NCI-H128 (cell line): ENCODE results near the gene PEMT.

ENCODE experiments used
- DNase-seq: peaks from one replicate; lab custom pipeline; 2025; ENCODE audit not compliant: unreplicated experiment; lab: John Stamatoyannopoulos, UW

The PEMT gene

GRCh38 chr17:17554266-17554665 is 37.2 kb downstream of the PEMT start:
- no peak for DNase-seq

GRCh38 chr17:17553217-17554195 is 38.0 kb downstream of the PEMT start:
- no peak for DNase-seq

- DNase-seq = no peak
These were observed 38.9 kb downstream of the PEMT start for GRCh38 chr17:17552351-17553216.

- DNase-seq = no peak
These were observed 40.1 kb downstream of the PEMT start for GRCh38 chr17:17551361-17551760.

GRCh38 chr17:17549732-17550366 is 41.7 kb downstream of the PEMT start:
- no peak for DNase-seq

GRCh38 chr17:17548044-17548443 is 43.5 kb downstream of the PEMT start:
- no peak for DNase-seq

GRCh38 chr17:17547210-17547764 is 44.2 kb downstream of the PEMT start:
- DNase-seq = no peak

GRCh38 chr17:17546399-17547185 is 44.9 kb downstream of the PEMT start:
- no peak for DNase-seq

GRCh38 chr17:17545984-17546383 is 45.5 kb downstream of the PEMT start:
- no peak for DNase-seq

- DNase-seq = no peak
These were observed 46.3 kb downstream of the PEMT start for GRCh38 chr17:17545031-17545820.

- no peak for DNase-seq
These were observed 48.4 kb downstream of the PEMT start for GRCh38 chr17:17542906-17543635.

- DNase-seq = no peak
These were observed 49.9 kb downstream of the PEMT start for GRCh38 chr17:17541640-17542001.

- no peak for DNase-seq
These were observed 50.4 kb downstream of the PEMT start for GRCh38 chr17:17540935-17541639.

GRCh38 chr17:17540278-17540906 is 51.1 kb downstream of the PEMT start:
- DNase-seq = no peak

GRCh38 chr17:17539591-17539990 is 51.9 kb downstream of the PEMT start:
- no peak for DNase-seq

- DNase-seq = no peak
These were observed 52.8 kb downstream of the PEMT start for GRCh38 chr17:17538417-17539391.
